ENCODE results near the gene IPO8.

GRCh38 chr12:30726647-30727046 is 31.0 kb upstream of the IPO8 start:
- TF ChIP-seq CREB5 (CRISPR knock-in tag; IDR thresholded peaks at IDR 0.05; ENCODE audit: low read depth), result no peak
- TF ChIP-seq POU6F1 (CRISPR knock-in tag; IDR thresholded peaks at IDR 0.05; ENCODE audit: borderline replicate concordance, low read depth), result no peak
- TF ChIP-seq PATZ1 (CRISPR knock-in tag; IDR thresholded peaks at IDR 0.05; ENCODE audit: borderline replicate concordance), result no peak
- TF ChIP-seq OSR1 (CRISPR knock-in tag; IDR thresholded peaks at IDR 0.05), result no peak
